Limb (tissue), 2 donors: Measurements from ENCODE around the gene ARHGAP31.
"Not testable (repeated sequence)": the region's sequence is repeated elsewhere in the genome, so short reads cannot be mapped to it uniquely, and the experiment has no call there.

Experiments used
- DNase-seq, 2 donors: peaks; one replicate each; pipeline ENCODE4 v3.0.0-alpha.2; 2016; ENCODE audit errors: extremely low spot score in 2 of 2

Gene ARHGAP31, protein sequence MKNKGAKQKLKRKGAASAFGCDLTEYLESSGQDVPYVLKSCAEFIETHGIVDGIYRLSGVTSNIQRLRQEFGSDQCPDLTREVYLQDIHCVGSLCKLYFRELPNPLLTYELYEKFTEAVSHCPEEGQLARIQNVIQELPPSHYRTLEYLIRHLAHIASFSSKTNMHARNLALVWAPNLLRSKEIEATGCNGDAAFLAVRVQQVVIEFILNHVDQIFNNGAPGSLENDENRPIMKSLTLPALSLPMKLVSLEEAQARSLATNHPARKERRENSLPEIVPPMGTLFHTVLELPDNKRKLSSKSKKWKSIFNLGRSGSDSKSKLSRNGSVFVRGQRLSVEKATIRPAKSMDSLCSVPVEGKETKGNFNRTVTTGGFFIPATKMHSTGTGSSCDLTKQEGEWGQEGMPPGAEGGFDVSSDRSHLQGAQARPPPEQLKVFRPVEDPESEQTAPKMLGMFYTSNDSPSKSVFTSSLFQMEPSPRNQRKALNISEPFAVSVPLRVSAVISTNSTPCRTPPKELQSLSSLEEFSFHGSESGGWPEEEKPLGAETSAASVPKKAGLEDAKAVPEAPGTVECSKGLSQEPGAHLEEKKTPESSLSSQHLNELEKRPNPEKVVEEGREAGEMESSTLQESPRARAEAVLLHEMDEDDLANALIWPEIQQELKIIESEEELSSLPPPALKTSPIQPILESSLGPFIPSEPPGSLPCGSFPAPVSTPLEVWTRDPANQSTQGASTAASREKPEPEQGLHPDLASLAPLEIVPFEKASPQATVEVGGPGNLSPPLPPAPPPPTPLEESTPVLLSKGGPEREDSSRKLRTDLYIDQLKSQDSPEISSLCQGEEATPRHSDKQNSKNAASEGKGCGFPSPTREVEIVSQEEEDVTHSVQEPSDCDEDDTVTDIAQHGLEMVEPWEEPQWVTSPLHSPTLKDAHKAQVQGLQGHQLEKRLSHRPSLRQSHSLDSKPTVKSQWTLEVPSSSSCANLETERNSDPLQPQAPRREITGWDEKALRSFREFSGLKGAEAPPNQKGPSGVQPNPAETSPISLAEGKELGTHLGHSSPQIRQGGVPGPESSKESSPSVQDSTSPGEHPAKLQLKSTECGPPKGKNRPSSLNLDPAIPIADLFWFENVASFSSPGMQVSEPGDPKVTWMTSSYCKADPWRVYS (N-terminal part only)

GRCh38 chr3:119293871-119294695, at the start of gene ARHGAP31:
Gene ARHGAP31, plus strand, starts transcription at chr3:119294383. Its CDS starts 522 bp downstream, at chr3:119294905.
- DNase-seq = peak; percentile 76 to 78

GRCh38 chr3:119245778-119246177, 48.4 kb upstream of the ARHGAP31 start:
- DNase-seq = no peak

GRCh38 chr3:119255214-119255613, 39.0 kb upstream of the ARHGAP31 start:
- DNase-seq = no peak

GRCh38 chr3:119257111-119257510, 37.1 kb upstream of the ARHGAP31 start:
- DNase-seq = no peak

GRCh38 chr3:119257654-119258410, 36.4 kb upstream of the ARHGAP31 start:
- DNase-seq = no peak

- DNase-seq = peak in 1 of 2 donors; percentile 40
These were observed 35.3 kb upstream of the ARHGAP31 start for GRCh38 chr3:119258915-119259314.

DNA sequence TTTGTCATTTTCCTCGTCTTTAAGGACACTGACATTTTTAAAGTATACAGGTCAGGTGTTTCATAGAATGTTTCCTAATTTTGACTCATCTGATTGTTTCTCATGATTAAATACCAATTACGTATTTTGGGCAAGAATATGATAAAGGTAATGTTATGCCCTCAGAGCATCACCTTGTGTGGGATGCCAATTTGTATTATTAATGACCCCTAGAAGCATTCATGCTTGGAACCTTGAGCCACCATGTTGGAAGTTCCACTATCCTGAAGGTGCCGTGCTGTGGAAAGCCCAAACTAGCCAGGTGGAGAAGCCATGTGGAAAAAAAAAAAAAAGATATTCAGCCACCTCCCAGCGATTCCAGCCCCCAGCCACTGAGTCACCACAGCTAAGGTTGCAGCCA, 34.4 kb upstream of the ARHGAP31 start:
- no peak for DNase-seq

- no peak for DNase-seq
These were observed 33.1 kb upstream of the ARHGAP31 start for GRCh38 chr3:119261055-119261454.

DNA sequence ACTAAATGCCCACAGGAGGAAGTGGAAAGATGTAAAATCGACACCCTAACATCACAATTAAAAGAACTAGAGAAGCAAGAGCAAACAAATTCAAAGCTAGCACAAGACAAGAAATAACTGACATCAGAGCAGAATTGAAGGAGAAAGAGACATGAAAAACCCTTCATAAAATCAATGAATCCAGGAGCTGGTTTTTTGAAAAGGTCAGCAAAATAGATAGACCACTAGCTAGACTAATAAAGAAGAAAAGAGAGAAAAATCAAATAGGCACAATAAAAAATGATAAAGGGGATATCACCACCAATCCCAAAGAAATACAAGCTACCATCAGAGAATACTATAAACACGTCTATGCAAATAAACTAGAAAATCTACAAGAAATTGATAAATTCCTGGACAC, 24.0 kb upstream of the ARHGAP31 start:
- not testable (repeated sequence) for DNase-seq

- no peak for DNase-seq
These were observed 17.5 kb upstream of the ARHGAP31 start for GRCh38 chr3:119276680-119277079.

DNA sequence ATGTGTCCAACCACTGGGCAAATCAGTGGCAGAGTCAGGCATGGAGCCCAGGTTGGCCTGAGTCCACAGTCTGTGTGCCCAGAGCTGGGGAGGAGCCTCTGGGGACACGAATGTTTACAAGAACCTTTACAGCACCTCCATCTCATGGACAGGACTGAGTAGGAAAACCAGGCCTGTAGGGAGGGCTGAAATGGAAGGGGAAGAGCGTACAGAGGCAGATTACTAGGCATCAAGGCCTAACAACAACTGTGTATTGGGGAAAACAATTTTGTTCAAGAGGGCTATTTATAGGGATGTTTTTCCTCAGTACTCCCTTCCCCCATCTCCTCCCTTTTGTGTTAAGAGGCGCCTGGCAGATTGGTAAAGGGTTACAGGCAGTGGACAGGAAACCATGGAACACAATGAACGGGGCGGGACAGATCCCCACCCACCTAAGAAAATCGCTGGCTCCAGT, 15.1 kb upstream of the ARHGAP31 start:
- no peak for DNase-seq

DNA sequence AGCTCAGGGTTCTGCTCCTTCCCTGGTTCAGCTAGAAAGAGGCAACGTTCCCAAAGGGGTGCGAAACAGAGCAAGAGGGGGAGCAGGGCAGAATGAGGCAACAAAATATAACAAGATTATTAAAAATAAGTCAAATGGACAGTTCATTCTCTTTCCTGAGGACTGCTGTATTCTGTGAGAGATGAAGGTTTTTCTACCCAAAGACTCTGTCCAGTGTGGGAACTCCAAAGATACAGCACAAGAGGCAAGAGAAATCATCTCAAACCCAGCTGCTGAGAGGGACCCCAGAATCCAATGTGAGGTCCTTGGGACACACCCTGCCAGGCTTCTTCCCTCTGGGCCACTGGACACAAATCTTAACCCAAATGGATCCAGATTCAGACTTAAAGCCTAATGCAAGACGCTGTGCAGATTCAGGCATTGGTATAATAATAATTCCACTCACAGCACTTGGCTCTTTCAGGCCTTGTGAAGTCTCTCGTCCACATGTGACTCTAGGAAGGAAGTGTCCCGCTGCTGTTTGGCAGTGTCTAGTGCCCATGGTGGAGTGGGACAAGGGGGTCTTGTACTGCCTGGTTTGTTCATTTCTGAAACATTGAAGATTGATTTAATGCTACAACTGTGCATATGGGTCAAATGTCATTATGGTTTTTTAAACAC, 14.5 kb upstream of the ARHGAP31 start:
- DNase-seq = no peak

GRCh38 chr3:119288669-119289403, 5.3 kb upstream of the ARHGAP31 start:
- DNase-seq = no peak

DNA sequence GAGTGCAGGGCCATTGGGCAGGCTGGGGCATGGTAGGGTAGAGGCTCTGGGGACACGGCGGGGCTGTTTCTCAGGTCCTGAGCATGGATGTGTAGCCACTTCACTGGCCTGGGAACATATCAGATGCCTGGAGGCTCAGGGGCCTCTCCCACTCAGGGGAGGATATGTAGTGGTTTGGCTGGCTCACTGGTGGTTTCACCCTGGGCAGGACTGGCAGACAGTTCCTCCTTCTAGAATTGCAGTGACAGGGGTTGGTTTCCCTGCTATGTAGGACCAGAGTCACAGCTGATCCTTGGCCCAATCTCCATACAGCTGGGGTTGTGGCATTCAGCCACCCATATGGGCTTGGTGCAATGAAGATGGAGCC, 4.8 kb upstream of the ARHGAP31 start:
- no peak for DNase-seq

DNA sequence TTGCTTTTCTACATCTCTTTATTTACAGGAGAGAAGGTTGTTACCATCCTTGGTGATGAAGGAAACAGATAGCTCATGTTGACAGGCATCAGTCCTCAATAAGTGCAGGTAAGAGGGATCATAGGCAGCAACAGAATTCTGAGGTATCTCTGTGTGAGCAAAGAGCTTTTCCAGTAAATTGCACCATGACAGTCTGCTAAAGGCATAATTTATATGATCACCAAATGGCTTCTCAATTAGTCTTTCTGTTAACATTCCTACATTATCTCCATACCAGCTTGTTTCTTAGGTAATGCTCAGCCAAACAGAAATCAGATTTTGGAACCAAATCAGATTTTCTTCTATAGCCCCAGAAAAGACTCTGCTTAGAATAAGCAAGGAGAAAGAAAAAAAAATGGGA, 3.6 kb upstream of the ARHGAP31 start:
- DNase-seq = no peak

GRCh38 chr3:119291062-119291700, 3.0 kb upstream of the ARHGAP31 start:
- no peak for DNase-seq

DNA sequence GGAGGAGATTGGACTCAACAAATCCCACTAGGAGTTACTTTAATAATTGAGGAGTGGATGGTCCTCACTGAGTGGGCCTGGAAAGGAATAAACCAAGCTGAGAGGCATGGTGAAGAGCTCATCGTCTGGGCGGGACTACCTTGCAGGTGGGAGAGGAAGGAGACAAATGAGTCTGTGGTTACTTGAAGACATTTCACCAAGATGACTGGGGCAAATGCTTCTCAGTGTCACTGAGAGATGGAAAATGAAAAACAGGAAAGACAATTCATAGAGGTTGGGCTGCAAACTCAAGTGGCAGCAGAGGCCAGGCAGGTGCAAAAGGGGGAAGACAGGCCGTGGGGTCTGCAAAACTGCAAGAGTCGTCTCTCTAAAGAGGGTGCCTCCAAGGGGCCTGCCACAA, 1.5 kb upstream of the ARHGAP31 start:
- no peak for DNase-seq

DNA sequence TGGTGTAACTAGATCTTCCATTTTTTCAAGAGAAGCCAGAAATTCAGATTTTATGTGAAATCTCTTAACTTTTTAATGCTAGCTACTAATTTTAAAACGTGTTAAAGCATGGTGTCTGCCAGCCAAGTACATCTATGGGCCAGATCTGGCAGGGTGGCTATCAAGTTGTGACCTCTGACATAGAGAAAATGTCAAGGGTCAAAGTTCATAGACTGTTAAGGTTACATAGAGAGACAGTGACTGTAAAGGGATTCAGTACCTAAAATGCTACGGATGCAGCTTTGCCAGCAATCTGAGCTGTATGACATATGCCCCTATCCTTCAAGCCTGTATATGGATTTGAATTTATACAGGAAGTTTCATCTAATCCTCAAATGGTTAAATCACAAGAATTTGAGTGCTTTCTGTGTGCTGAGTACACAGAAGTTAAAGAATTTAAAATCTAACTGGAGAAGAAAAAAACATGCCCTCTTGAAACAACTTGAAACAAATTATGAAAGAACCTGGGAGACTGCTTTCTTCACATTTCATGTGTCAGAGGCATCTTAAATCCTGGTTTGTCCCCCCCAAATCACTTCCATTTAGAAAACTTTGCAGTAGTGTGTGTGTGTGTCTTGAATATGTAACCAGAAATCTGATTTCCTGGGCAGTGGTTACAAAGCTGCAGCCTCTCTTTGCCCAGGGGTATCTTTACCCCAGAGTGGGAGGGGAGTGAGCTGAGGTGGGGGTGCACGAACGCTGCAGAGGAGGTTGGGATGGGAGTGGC, 895 bp upstream of the ARHGAP31 start:
- DNase-seq = no peak
